GM23248 (cell line): ENCODE measurements around the gene C17orf58. TPM values are rescaled to one million over a fixed set of nuclear protein-coding genes. Genes with fewer than 3 reads are reported as not detected.
"Not testable (repeated sequence)": the region's sequence is repeated elsewhere in the genome, so short reads cannot be mapped to it uniquely, and the experiment has no call there.

Experiments used
- DNase-seq: peaks from one replicate; pipeline ENCODE4 v3.0.0-alpha.2; 2015
- H2AFZ ChIP-seq: fragments of 200-600 bp; sonication (generic); 2 replicates; pipeline ENCODE4 v1.6.1; 2016; ENCODE audit warnings: antibody characterized with exemption
- H3F3A ChIP-seq: fragments of 200-600 bp; sonication (generic); 2 replicates; pipeline ENCODE4 v1.6.1; 2016; ENCODE audit warnings: mild to moderate bottlenecking, antibody characterized with exemption, mixed run types; ENCODE audit not compliant: insufficient read depth
- H3K27ac ChIP-seq: fragments of 200-600 bp; sonication (generic); 2 replicates; pipeline ENCODE4 v1.5.1; 2016; ENCODE audit warnings: mild to moderate bottlenecking
- H3K27me3 ChIP-seq: fragments of 200-600 bp; sonication (generic); replicated peaks from 2 replicates; pipeline ENCODE4 v1.6.1; 2016; ENCODE audit warnings: mild to moderate bottlenecking; ENCODE audit not compliant: insufficient read depth
- H3K36me3 ChIP-seq: fragments of 200-600 bp; sonication (generic); 2 replicates; pipeline ENCODE4 v1.6.1; 2016; ENCODE audit warnings: low read depth, mild to moderate bottlenecking
- H3K4me1 ChIP-seq: fragments of 200-600 bp; sonication (generic); 2 replicates; pipeline ENCODE4 v1.6.1; 2016; ENCODE audit warnings: mild to moderate bottlenecking; ENCODE audit not compliant: insufficient read depth
- H3K4me2 ChIP-seq: fragments of 200-600 bp; sonication (generic); one replicate; pipeline ENCODE4 v1.6.1; 2016; ENCODE audit warnings: mild to moderate bottlenecking; ENCODE audit not compliant: unreplicated experiment
- H3K4me3 ChIP-seq: fragments of 200-600 bp; sonication (generic); 2 replicates; pipeline ENCODE4 v1.5.1; 2016; ENCODE audit warnings: mild to moderate bottlenecking
- H3K79me2 ChIP-seq: fragments of 200-600 bp; sonication (generic); 2 replicates; pipeline ENCODE4 v1.6.1; 2016; ENCODE audit warnings: mild to moderate bottlenecking; ENCODE audit not compliant: insufficient read depth
- H3K9ac ChIP-seq: fragments of 200-600 bp; sonication (generic); 2 replicates; pipeline ENCODE4 v1.6.1; 2016; ENCODE audit warnings: mild to moderate bottlenecking
- H3K9me2 ChIP-seq: fragments of 200-600 bp; sonication (generic); 2 replicates; pipeline ENCODE4 v1.6.1; 2016; ENCODE audit warnings: mixed run types, mild to moderate bottlenecking, moderate library complexity; ENCODE audit not compliant: insufficient read depth
- H3K9me3 ChIP-seq: fragments of 200-600 bp; sonication (generic); one replicate; pipeline ENCODE4 v1.6.1; 2017; ENCODE audit warnings: low read depth
- H4K20me1 ChIP-seq: fragments of 200-600 bp; sonication (generic); 2 replicates; pipeline ENCODE4 v1.6.0; 2016; ENCODE audit not compliant: insufficient read depth
- EZH2 ChIP-seq: fragments of 200-600 bp; sonication (generic); IDR thresholded peaks from 2 replicates; pipeline ENCODE4 v1.6.1; 2018; ENCODE audit warnings: antibody characterized with exemption, mild to moderate bottlenecking; ENCODE audit not compliant: insufficient read depth, poor library complexity, severe bottlenecking
- EZH2phosphoT487 ChIP-seq: fragments of 200-600 bp; sonication (generic); IDR thresholded peaks from 2 replicates; pipeline ENCODE4 v1.6.1; 2018; ENCODE audit warnings: antibody characterized with exemption, moderate library complexity, mild to moderate bottlenecking, low read depth; ENCODE audit not compliant: insufficient read depth
- WGBS, 2 experiments: methylation state at CpG; one replicate each; pipeline ENCODE4 v1.1.6; 2015 to 2017; ENCODE audit warnings: low lambda C conversion rate in 2 of 2, low coverage in 1 of 2; ENCODE audit errors: missing lambda C conversion rate in 2 of 2; 5-methylcytosine and 5-hydroxymethylcytosine counted together
- in situ Hi-C: fragments of 300-500 bp; cut with MboI; formaldehyde crosslinking; loops from 2 replicates; pipeline ENCODE4 v1.15.0; 2020
- polyA plus RNA-seq: library from polyadenylated mRNA; unstranded; fragments of >200 nt; fragmentation: Nextera tagmentation; extraction: Ambion mirVana; gene quantifications from 2 replicates; pipeline ENCODE4 v1.2.1, GENCODE V29; 2016
- total RNA-seq: library from RNA; depleted of rRNA; stranded (reverse); fragments of >200 nt; shearing (Covaris generic); gene quantifications from 2 replicates; pipeline ENCODE4 v1.2.3, GENCODE V29; 2014

C17orf58 gene
- total and polyA plus RNA-seq, 2 experiments from 2014 or later, result 12.8 to 14.3 TPM

DNA sequence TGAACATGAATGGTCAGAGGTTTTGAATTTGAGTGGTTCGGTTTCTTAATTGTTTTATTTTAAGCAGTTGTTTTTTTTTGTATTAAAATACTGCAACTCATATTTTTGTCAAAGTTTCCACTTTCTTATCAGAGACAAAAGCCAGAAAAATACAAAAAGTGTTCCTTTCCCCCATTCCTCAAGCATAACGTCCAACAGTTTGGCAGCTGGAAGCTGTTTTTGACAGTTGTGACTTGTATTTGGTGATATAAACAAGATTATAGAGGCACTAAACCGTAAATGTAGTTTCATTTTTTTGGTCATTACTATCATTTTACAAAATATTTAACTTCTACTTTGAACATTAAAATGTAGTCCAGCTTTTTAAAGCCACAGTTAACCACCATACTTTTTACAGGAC lies 36.0 kb downstream of the C17orf58 start:
- H3K9ac ChIP-seq, H3K27ac ChIP-seq, H3K9me2 ChIP-seq, H3K4me2 ChIP-seq, H3K4me1 ChIP-seq, in situ Hi-C loops, H3K27me3 ChIP-seq, H3K9me3 ChIP-seq, DNase-seq, H3K4me3 ChIP-seq, H4K20me1 ChIP-seq, H2AFZ ChIP-seq, H3K79me2 ChIP-seq: not testable (repeated sequence)
- H3F3A ChIP-seq, result peaks cover 32% of the 10 kb centered on the region
- WGBS, 2 experiments, result 27 to 38% methylated on average over 3 of the region's 3 CpGs
- H3K36me3 ChIP-seq, result peaks cover 19% of the 10 kb centered on the region

DNA sequence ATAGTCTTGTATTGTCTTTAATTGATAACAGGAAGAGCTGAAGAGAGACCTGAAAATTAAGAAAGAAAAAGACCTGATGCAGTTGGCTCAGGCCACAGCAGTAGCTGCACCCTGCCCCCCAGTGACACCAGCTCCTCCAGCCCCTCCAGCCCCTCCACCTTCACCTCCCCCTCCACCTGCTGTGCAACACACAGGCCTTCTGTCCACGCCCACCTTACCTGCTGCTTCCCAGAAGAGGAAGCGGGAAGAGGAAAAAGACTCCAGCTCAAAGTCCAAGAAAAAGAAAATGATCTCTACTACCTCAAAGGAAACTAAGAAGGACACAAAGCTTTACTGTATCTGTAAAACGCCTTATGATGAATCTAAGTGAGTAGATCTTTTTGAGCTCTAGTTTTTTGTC lies 36.8 kb downstream of the C17orf58 start:
- H4K20me1 ChIP-seq, result no peaks in the 10 kb centered on the region
- no peaks in the 10 kb centered on the region for H3K9me3 ChIP-seq
- no peaks in the 10 kb centered on the region for H3K27me3 ChIP-seq
- H3K36me3 ChIP-seq, result peaks cover 15% of the 10 kb centered on the region; the same call in 1 of the 2 replicates
- peaks cover 3% of the 10 kb centered on the region; the same call in 1 of the 2 replicates for H3K4me1 ChIP-seq
- no peak overlapping the region for H3K9ac ChIP-seq
- no peak overlapping the region for H3K4me2 ChIP-seq
- H3K9me2 ChIP-seq, result no peaks in the 10 kb centered on the region
- H2AFZ ChIP-seq, result no peak overlapping the region
- H3K4me3 ChIP-seq, result no peak overlapping the region
- no peak for TF ChIP-seq EZH2phosphoT487
- no peak for TF ChIP-seq EZH2
- peaks cover 32% of the 10 kb centered on the region for H3F3A ChIP-seq
- no peak for DNase-seq
- 91 to 93% methylated on average over 3 of the region's 3 CpGs for WGBS, 2 experiments
- H3K27ac ChIP-seq, result no peak overlapping the region
- no peaks in the 10 kb centered on the region for H3K79me2 ChIP-seq
- in situ Hi-C loops, result no loop called here

DNA sequence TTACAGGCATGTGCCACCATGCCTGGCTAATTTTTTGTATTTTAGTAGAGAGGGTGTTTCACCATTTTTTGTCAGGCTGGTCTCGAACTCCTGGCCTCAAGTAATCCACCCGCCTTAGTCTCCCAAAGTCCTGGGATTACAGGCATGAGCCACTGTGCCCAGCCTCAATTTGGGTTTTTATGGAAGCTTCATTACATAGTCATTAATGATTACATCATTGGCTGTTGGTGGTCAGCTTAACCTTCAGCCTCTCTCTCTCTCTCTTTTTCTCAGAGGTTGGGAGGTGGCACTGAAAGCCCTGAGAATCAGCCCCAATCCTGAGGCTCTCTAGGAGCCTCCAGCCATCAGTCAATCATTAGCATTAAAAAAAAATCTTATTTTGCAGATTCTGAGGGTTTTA lies 45.3 kb downstream of the C17orf58 start:
- no peak for DNase-seq
- 91 to 93% methylated on average over 2 of the region's 2 CpGs for WGBS, 2 experiments
- Histone ChIP-seq H3K79me2 (no peaks in the 10 kb centered on the region), H3K36me3 (peaks cover 28% of the 10 kb centered on the region), H2AFZ (no peak overlapping the region), H3K9me3 (no peaks in the 10 kb centered on the region), H3K27ac (no peak overlapping the region), H3K4me2 (no peak overlapping the region), H3K9me2 (no peaks in the 10 kb centered on the region), H3K9ac (no peak overlapping the region), H3F3A (no peaks in the 10 kb centered on the region; the same call in 1 of the 2 replicates), H3K27me3 (no peaks in the 10 kb centered on the region), H4K20me1 (no peaks in the 10 kb centered on the region), H3K4me1 (no peaks in the 10 kb centered on the region), H3K4me3 (no peak overlapping the region)
- in situ Hi-C loops, result no loop called here
- TF ChIP-seq EZH2 (no peak), EZH2phosphoT487 (no peak)

DNA sequence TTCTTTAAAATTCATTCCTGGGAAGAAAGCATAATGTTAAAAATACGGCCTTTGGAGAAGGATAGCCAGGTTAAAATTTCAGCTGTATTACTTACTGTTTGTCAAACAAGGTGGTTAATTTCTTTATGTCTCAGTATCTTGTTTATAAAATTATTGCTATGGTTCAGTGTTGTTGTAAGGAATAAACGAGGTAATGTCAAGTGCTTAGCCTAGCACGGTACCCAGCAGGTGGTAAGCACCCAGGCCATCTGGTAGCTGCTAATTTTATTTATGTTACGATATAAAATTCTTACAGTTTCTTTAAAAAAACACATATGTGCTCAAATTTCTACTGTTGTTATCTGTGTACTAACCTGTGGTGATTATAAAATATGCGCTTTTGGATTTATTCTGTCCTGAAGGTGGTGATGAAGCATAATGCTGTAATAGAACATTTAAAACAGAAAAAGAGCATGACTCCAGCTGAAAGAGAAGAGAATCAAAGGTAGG lies 48.9 kb downstream of the C17orf58 start:
- Histone ChIP-seq H4K20me1 (no peaks in the 10 kb centered on the region), H3K36me3 (peaks cover 51% of the 10 kb centered on the region), H3K9me3 (no peaks in the 10 kb centered on the region), H3K27me3 (no peaks in the 10 kb centered on the region), H3K4me1 (no peaks in the 10 kb centered on the region), H3K27ac (no peak overlapping the region), H3K9me2 (no peaks in the 10 kb centered on the region), H3K9ac (no peak overlapping the region), H3F3A (no peaks in the 10 kb centered on the region; the same call in 1 of the 2 replicates), H3K4me3 (no peak overlapping the region), H3K4me2 (no peak overlapping the region), H2AFZ (no peak overlapping the region), H3K79me2 (no peaks in the 10 kb centered on the region)
- WGBS, 2 experiments, result 95 to 97% methylated on average over 5 of the region's 5 CpGs
- TF ChIP-seq EZH2 (no peak), EZH2phosphoT487 (no peak)
- in situ Hi-C loops, result no loop called here
- DNase-seq, result no peak

DNA sequence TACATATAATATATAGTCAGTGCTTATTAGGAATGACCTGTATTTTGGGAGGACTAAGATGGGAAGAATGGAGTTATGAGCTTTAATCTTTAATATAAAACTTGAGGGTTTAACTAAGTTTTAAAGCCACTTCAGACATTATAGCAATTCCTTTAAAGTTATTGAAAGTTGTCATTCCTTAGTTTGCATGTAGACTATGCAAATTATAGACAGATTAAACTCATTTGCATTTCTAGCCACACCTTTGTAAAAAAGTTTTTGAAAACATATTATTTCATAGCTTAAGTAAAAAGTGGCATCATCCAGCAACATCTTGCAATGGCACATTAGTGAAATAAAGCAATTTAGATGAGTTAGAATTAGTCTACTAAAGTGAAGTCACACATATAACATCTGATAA lies 49.8 kb downstream of the C17orf58 start:
- in situ Hi-C loops, result no loop called here

More for the DNA sequence above, 49.8 kb downstream of the C17orf58 start:
- no peaks in the 10 kb centered on the region for H3K4me1 ChIP-seq
- no peak overlapping the region for H2AFZ ChIP-seq
- H3K9me2 ChIP-seq, result no peaks in the 10 kb centered on the region
- no peaks in the 10 kb centered on the region for H4K20me1 ChIP-seq
- TF ChIP-seq EZH2 (no peak), EZH2phosphoT487 (no peak)
- DNase-seq, result no peak
- H3K4me3 ChIP-seq, result no peak overlapping the region
- H3F3A ChIP-seq, result no peaks in the 10 kb centered on the region; the same call in 1 of the 2 replicates
- no peak overlapping the region for H3K9ac ChIP-seq
- H3K79me2 ChIP-seq, result no peaks in the 10 kb centered on the region
- no peak overlapping the region for H3K4me2 ChIP-seq
- peaks cover 58% of the 10 kb centered on the region for H3K36me3 ChIP-seq
- H3K27ac ChIP-seq, result no peak overlapping the region
- no peaks in the 10 kb centered on the region for H3K27me3 ChIP-seq
- H3K9me3 ChIP-seq, result no peaks in the 10 kb centered on the region
